ENCODE data around the gene CISD1.

- TF ChIP-seq POLR2A (IDR thresholded peaks at IDR 0.05) (no peak), CTCF (IDR thresholded peaks at IDR 0.05 in 8 of 11, conservative IDR thresholded peaks at IDR 0.05 in 3 of 11) (no peak)
These were observed 12.3 kb downstream of the CISD1 start for GRCh38 chr10:58281092-58281752.

Data from spleen (tissue), 7 donors.